ENCODE results near the gene MAPK6.
"Not testable (repeated sequence)": the region's sequence is repeated elsewhere in the genome, so short reads cannot be mapped to it uniquely, and the experiment has no call there.

The MAPK6 gene

DNA sequence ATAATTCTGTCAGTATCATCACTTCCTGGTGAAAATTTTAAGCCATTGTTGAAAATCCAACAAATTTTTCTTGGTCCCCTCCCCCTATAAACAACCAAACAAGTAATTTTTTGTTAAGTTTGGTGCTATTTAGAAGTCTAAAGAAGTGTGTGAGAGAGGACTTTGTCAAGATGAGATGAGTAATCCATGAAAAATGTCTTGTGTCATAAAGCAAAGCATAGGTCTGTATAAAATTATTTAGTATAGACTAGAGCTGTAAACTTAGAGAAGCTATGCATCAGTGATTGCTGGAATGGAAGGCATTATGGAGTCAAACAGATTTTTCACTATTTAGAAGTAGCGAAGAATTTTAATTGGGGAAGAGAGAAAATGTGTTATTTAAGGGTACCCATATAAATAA is 31.4 kb downstream of the MAPK6 start:
- DNase-seq: no peak

- DNase-seq: no peak
Observed at GRCh38 chr15:52052066-52052935, 33.3 kb downstream of the MAPK6 start.

GRCh38 chr15:52054381-52054780 is 35.4 kb downstream of the MAPK6 start:
- DNase-seq: no peak

GRCh38 chr15:52054858-52055257 is 35.8 kb downstream of the MAPK6 start:
- not testable (repeated sequence) for DNase-seq

DNA sequence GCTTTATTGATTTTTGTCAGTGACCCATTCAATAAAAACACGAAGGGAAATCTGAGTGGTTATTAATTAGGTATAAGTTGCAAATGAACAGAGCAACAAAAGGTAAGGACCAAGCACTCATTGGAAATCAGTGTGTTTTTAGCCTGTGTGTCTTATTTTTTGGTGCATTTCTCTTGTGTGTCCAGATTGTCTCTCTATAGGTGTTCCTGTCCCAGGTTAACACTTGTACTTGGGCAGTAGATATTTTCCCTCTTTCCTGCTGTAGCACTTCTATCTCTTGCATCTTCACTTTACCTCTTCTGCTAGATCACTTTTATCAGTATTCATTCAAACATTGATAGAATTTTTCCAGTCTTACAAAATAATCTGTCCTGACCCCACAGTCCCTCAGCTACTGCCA is 37.0 kb downstream of the MAPK6 start:
- no peak for DNase-seq

GRCh38 chr15:52056496-52056895 is 37.5 kb downstream of the MAPK6 start:
- DNase-seq: no peak

- DNase-seq: peak; percentile 15
Observed at GRCh38 chr15:52057996-52058395, 39.0 kb downstream of the MAPK6 start.

- no peak for DNase-seq
Observed at GRCh38 chr15:52060501-52060900, 41.5 kb downstream of the MAPK6 start.

GRCh38 chr15:52066842-52067544 is 48.0 kb downstream of the MAPK6 start:
- no peak for DNase-seq

- no peak for DNase-seq
Observed at GRCh38 chr15:52067545-52067926, 48.5 kb downstream of the MAPK6 start.

GRCh38 chr15:52068004-52068615 is 49.1 kb downstream of the MAPK6 start:
- DNase-seq: no peak

DNA sequence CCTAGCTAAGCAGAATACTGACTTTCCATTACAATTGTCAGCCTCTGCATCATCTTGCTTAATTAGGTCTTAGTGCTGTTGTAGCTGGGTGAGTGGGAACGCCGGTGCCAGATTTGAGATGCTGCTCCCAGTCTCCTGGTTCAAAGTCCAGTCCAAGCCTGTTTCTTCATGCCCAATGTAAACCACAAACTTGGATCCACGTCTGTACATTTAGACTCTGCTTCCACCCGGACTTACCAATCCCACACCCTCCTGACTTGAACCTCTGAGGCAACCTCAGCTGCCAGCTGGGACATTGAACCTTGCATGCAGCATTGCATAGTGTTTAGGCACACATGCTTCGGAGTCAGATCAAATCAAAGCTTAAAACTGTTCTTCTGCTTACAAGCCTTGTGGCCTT is 50.5 kb downstream of the MAPK6 start:
- no peak for DNase-seq

GRCh38 chr15:52071570-52071969 is 52.6 kb downstream of the MAPK6 start:
- DNase-seq: no peak

- no peak for DNase-seq
Observed at GRCh38 chr15:52076889-52077781, 58.1 kb downstream of the MAPK6 start.

DNA sequence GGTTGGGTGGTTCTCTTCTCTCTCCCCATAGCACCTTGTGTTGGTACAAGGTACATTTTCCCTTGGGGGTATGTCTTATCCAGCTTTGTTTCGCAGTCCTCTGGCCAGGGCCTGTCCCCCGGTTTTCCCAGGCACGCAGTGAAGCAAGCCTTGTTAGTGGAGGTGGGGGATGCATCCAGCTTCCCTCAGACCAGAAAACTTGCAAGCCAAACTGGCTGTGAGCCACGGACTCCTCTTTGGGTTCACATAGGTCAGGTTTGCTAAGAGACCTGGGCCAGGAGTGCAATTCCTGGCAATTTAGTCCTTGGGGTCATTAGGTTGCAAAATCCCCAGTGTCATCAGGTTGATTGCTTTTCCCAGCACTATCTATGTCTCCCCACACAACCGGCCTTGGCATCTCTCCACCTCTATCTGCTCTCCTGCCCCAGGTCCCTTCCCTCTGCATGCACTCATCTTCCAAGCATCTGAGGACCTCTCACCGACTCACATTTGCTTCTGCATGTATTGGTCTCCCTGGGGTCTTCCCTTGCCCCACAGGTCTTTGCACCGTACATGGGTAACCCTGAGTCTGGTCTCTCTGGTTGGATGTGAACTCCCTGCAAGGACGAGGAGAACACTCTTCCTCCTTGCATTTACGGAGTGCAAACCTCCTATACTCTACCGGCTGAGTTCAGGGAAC is 59.3 kb downstream of the MAPK6 start:
- no peak for DNase-seq

DNA sequence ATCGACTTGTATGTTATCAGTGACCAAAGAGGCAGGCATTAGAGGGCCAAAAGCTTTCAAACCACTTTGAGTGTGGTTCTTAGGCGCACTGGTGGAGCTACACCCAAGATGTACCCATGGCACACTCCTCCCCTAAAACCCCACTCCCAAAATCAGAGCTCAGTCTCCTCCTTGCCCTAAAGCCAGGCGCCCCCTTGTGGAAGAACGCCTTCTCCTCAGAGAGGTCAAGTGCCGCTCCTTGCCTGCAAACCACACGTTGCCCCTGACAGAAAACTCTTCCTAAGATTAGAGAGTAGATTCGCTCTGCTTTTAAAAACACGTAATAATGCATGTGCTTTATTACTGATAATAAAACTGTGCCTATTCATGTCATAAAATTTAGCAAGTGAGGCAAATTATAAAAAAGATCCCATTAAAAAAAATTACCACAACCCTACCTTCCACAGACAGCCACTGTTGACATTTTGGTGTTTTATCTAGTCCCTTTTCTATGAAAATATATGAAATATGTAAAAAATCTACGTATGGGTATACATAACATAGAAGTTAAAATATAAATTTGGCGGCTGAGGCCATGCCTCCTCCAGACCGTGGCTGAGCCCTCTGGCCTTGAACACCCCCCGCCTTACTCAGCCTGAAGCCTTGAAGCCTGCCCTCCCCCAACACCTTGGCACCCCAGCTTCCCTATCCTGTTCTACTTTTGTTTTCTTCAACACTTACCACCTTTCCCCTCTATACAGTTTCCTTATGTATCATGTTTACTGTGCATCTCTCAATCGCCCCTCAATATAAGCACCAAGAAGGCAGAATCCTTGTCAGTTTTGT is 60.1 kb downstream of the MAPK6 start:
- DNase-seq: no peak

GRCh38 chr15:52080031-52080430 is 61.0 kb downstream of the MAPK6 start:
- DNase-seq: no peak

DNA sequence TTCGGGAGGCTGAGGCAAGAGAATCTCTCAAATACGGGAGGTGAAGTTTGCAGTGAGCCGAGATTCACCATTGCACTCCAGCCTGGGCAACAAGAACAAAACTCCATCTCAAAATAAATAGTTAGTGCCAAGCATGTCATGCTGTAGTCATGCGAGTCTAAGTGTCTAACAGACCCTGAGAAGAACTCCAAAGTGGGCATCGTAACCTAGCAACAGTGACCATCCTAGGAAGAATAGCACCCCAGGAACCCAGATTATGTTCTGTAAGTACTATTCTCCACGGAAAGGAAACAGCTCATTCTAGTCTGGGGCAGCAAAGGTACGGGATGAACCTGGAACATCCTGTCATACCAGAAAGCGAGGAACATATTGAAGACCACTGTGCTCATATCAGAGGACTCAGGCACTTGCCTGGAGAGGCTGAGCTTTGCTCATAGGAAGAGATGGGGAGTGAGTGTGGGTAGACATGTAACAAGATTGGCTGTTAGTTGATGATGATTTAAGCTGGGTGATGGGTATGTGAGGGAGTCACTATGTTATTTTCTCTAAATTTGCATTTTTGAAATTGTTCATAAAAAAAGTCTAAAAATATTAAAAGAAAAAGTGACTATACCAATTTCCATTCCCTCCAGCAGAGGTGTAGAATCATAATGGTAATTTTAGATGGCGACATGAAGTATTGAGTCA is 61.8 kb downstream of the MAPK6 start:
- DNase-seq: no peak

DNA sequence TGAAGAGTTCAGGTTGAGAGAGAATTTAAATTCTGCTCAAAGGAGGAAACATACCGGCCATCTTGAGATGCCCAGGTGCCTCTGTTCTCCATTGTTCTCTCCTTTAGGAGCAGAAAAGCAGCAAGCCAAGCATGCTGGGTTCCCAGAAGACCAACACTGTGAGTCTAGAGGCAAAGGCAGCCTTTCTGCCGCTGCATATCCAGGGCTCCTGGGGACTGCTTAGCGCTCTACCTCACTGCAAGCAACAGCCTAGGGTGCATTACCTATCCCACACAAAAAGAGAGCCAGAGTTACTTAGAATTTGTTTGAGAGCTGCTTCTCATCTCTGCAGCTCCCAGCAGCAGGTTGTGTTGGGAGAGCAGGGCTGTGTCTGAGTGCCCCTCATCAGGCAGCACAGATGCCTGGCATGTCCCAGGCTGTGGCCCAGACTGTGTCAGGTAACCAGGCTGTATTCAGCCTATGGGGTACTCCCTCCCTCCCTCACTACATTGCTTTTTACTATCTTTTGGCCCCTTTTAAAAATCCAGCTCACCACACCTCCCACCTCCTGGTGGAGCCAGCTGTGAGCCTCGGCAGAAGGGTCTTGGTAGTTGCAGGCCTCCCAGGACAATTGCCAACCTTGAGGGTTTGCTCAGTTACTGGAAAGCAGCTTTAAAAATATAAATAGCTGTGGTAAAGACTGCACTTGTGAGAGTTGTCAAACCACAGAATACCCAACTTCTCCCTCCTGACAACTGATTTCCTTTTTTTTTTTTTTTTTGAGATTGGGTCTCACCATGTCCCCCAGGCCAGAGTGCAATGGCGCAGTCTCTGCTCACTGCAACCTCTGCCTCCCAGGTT is 63.4 kb downstream of the MAPK6 start:
- peak; percentile 57 for DNase-seq

- not testable (repeated sequence) for DNase-seq
Observed at GRCh38 chr15:52083037-52083359, 64.0 kb downstream of the MAPK6 start.
